Measurements from ENCODE around the gene RIPK4. TPM values are rescaled to one million over a fixed set of nuclear protein-coding genes. Genes with fewer than 3 reads are reported as not detected.

Gene RIPK4
- total RNA-seq, 1 donor from 2014 or later: 11.3 TPM

DNA sequence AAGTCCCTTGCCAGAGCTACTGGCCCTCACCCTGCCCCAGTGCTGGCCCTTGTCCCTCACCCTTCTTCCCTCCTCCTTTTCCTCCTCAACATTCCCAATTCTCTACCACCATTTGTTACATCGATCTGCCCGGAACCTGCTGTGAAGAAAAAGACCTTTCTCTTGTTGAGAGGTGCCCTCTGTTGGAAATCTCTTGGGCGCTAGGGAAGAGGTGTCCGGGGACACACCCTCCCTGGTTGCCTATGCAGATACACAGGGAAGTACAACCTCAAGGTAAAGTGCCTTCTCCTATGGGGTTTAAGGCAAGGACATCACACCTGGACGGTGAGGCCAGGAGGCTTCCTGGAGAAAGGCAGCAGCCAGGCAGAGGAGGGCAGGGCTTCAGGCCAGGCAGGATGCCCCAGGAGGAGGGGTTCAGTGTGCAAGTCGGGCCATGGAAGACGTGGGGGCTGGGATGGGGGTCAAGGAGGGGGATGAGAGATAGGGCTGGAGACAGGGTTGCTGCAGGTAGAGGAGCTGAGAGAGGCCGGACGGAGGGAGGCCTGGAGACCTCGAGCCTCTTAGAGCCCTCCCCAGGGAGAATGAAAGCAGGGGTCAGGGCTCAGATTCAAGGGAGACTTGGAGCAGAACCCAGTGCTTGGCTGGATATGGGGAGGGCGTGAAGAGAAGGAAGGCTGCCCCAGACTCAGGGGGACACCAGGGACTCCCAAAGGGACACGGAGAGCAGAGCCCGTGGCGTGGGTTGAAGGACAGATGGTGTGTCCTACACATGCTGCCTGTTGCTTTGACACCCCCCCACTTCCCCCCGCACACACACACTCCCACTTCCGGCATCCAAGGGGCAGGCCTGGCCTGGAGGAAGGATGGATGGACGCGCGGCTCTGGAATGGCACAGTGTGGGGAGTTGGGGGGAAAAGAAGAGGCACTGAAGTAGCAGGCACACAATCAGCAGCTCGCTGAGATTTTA is 44.5 kb downstream of the RIPK4 start:
- Mint-ChIP-seq H3K9me3 (ENCODE audit: low read depth) (no peaks in the 10 kb centered on the region), H3K4me1 (ENCODE audit: low read depth) (peaks cover 10% of the 10 kb centered on the region), H3K27me3 (ENCODE audit: low read depth) (no peaks in the 10 kb centered on the region), H3K4me3 (ENCODE audit: unreplicated experiment) (no peak overlapping the region), H3K27ac (ENCODE audit: unreplicated experiment) (no peak overlapping the region), H3K36me3 (ENCODE audit: low read depth) (no peaks in the 10 kb centered on the region)
- DNase-seq (ENCODE audit: low spot score): no peak
- TF ChIP-seq, protein P1, sequence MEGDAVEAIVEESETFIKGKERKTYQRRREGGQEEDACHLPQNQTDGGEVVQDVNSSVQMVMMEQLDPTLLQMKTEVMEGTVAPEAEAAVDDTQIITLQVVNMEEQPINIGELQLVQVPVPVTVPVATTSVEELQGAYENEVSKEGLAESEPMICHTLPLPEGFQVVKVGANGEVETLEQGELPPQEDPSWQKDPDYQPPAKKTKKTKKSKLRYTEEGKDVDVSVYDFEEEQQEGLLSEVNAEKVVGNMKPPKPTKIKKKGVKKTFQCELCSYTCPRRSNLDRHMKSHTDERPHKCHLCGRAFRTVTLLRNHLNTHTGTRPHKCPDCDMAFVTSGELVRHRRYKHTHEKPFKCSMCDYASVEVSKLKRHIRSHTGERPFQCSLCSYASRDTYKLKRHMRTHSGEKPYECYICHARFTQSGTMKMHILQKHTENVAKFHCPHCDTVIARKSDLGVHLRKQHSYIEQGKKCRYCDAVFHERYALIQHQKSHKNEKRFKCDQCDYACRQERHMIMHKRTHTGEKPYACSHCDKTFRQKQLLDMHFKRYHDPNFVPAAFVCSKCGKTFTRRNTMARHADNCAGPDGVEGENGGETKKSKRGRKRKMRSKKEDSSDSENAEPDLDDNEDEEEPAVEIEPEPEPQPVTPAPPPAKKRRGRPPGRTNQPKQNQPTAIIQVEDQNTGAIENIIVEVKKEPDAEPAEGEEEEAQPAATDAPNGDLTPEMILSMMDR (IDR thresholded peaks at IDR 0.05): no peak

DNA sequence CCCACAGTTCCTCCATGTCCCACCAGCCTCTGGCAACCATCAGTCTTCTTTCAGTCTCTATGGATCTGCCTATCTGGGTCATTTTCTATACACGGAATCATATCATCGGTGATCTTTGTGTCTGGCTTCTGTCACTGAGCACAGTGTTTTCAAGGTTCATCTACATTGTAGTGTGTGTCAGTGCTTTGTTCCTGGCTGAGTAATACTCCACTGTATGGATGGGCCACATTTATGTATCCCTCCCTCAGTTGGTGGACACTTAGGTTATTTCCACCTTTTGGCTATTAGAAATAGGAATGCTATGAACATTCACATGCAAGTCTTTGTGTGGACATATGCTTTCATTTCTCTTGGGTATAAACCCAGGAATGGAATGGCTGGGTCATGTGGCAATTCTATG is 46.6 kb downstream of the RIPK4 start:
- Mint-ChIP-seq H3K27me3 (ENCODE audit: low read depth) (peaks cover 2% of the 10 kb centered on the region), H3K4me1 (ENCODE audit: low read depth) (peaks cover 3% of the 10 kb centered on the region), H3K27ac (ENCODE audit: unreplicated experiment) (no peak overlapping the region), H3K4me3 (ENCODE audit: unreplicated experiment) (no peak overlapping the region), H3K36me3 (ENCODE audit: low read depth) (no peaks in the 10 kb centered on the region), H3K9me3 (ENCODE audit: low read depth) (no peaks in the 10 kb centered on the region)
- no peak for DNase-seq (ENCODE audit: low spot score)
- TF ChIP-seq, protein P1 (IDR thresholded peaks at IDR 0.05): no peak

DNA sequence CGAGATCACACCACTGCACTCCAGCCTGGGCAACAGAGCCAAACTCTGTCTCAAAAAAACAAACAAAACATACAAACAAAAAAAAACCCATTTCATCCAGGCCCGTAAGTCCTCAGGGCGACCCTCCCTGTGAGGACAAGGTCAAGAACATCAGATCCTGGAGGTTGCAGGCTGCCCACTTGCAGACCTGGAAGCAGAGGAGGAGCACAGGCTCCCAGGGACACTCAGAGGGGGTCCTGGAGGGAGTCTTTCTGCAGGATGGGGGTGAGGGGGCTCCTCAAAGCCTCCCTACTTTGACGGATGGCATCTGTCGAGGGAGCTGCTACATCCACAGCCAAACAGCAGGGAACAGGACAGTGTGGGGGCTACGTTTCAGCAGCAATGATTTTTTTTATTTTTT is 47.2 kb downstream of the RIPK4 start:
- Mint-ChIP-seq H3K4me1 (ENCODE audit: low read depth) (peaks cover 3% of the 10 kb centered on the region), H3K36me3 (ENCODE audit: low read depth) (no peaks in the 10 kb centered on the region), H3K9me3 (ENCODE audit: low read depth) (no peaks in the 10 kb centered on the region), H3K27me3 (ENCODE audit: low read depth) (peaks cover 7% of the 10 kb centered on the region), H3K4me3 (ENCODE audit: unreplicated experiment) (no peak overlapping the region), H3K27ac (ENCODE audit: unreplicated experiment) (no peak overlapping the region)
- DNase-seq (ENCODE audit: low spot score): no peak
- TF ChIP-seq, protein P1 (IDR thresholded peaks at IDR 0.05): no peak

- H3K27ac Mint-ChIP-seq (ENCODE audit: unreplicated experiment): no peak overlapping the region
- H3K4me1 Mint-ChIP-seq (ENCODE audit: low read depth): peaks cover 3% of the 10 kb centered on the region
- H3K27me3 Mint-ChIP-seq (ENCODE audit: low read depth): peaks cover 11% of the 10 kb centered on the region
- H3K36me3 Mint-ChIP-seq (ENCODE audit: low read depth): no peaks in the 10 kb centered on the region
- TF ChIP-seq, protein P1 (IDR thresholded peaks at IDR 0.05): no peak
- H3K4me3 Mint-ChIP-seq (ENCODE audit: unreplicated experiment): no peak overlapping the region
- no peaks in the 10 kb centered on the region for H3K9me3 Mint-ChIP-seq (ENCODE audit: low read depth)
- no peak for DNase-seq (ENCODE audit: low spot score)
These were observed 49.1 kb downstream of the RIPK4 start for GRCh38 chr21:41717573-41718330.

DNA sequence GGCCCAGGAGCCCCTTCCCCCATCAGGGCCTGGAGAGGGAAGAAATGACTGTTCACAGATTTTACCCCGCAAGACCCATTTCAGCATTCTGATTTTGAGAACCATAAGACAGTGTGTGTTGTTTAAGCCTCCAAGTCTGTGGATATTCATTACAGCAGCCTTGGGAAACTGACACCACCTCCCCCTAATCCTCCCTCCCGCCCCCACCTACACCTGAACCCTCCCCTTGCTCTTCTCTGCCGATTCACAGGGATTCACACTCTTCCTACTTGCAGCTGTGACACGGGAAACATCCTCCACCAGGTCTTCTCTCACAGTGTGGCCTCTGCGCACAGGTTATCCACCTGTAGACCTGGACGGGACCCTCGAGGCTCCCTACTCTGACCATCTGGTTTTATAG is 50.1 kb downstream of the RIPK4 start:
- Mint-ChIP-seq H3K27me3 (ENCODE audit: low read depth) (peaks cover 14% of the 10 kb centered on the region), H3K36me3 (ENCODE audit: low read depth) (no peaks in the 10 kb centered on the region), H3K9me3 (ENCODE audit: low read depth) (no peaks in the 10 kb centered on the region), H3K4me1 (ENCODE audit: low read depth) (peaks cover 3% of the 10 kb centered on the region), H3K4me3 (ENCODE audit: unreplicated experiment) (no peak overlapping the region), H3K27ac (ENCODE audit: unreplicated experiment) (no peak overlapping the region)
- no peak for DNase-seq (ENCODE audit: low spot score)
- TF ChIP-seq, protein P1 (IDR thresholded peaks at IDR 0.05): no peak

All from chondrocyte (in vitro differentiated cells).